ENCODE results near the gene THSD7B. TPM values are rescaled to one million over a fixed set of nuclear protein-coding genes. Genes with fewer than 3 reads are reported as not detected.

Gene THSD7B
- total and polyA plus RNA-seq, 2 of the 8 experiments (the other 6 are each of a cell fraction or from before 2014, with no cell fraction given), result 0.60 to 2.9 TPM

DNA sequence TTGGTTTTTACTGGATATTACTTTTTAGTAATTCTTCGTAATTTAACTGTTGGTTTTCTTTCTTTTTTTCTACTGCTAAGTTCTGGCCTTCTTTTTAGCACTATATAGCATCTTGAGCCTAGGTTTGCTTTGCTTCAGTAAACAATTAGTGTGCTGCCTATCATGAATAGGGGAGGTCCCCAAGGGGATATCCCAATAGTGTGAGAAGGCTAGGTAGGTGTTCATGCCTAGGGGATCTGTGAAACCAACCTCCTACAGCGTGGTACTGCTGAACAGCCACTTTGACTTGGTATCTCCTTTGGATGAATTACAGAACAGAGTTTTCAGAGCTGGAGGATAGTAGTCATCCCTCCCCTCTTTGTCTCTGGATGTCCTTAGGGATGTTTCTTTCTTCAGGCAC is 888.7 kb downstream of the THSD7B start:
- Histone ChIP-seq H3K56ac (replicated peaks; ENCODE audit: insufficient read length, low read depth, low read length) (no peak overlapping the region), H3K23me2 (ENCODE audit: low read depth, low read length) (no peaks in the 10 kb centered on the region), H2BK15ac (ENCODE audit: low read length) (no peak overlapping the region), H3K36me3 (ENCODE audit: control insufficient read depth in 2 of 4, insufficient read depth in 4 of 4, low read length in 3 of 4) (no peaks in the 10 kb centered on the region), H3K4ac (replicated peaks; ENCODE audit: insufficient read length, low read depth, low read length) (no peak overlapping the region), H2AK5ac (ENCODE audit: low read depth, low read length) (no peak overlapping the region), H3K4me1 (replicated peaks in 1 of 4; ENCODE audit: control insufficient read depth in 3 of 4, insufficient read depth in 4 of 4, low read length in 3 of 4) (no peaks in the 10 kb centered on the region), H3K4me3 (ENCODE audit: extremely low read depth in 1 of 4, insufficient read depth in 2 of 4, low read depth in 3 of 4, low read length in 4 of 4) (no peak overlapping the region), H2BK5ac (ENCODE audit: low read depth, low read length) (no peak overlapping the region), H2AFZ (ENCODE audit: low read length) (no peak overlapping the region), H3K79me2 (ENCODE audit: control insufficient read depth in 1 of 2, insufficient read depth in 2 of 2, low read length in 2 of 2) (no peaks in the 10 kb centered on the region), H2BK20ac (ENCODE audit: low read length) (no peak overlapping the region), H4K5ac (ENCODE audit: insufficient read length, low read depth, low read length) (no peak overlapping the region), H3K9me3 (ENCODE audit: insufficient read depth in 2 of 2, low read depth in 1 of 2, low read length in 1 of 2) (no peaks in the 10 kb centered on the region), H3K79me1 (ENCODE audit: low read depth, low read length) (no peaks in the 10 kb centered on the region), H3K9ac (replicated peaks in 1 of 4; ENCODE audit: extremely low read depth in 1 of 4, low read depth in 3 of 4, low read length in 3 of 4) (no peak overlapping the region), H2BK12ac (ENCODE audit: low read depth, low read length) (no peak overlapping the region), H3K14ac (ENCODE audit: insufficient read length) (no peak overlapping the region), H4K8ac (ENCODE audit: extremely low read depth, insufficient read depth, low read length) (no peak overlapping the region), H3K18ac (ENCODE audit: extremely low read depth, low read length) (no peak overlapping the region), H3K27ac (ENCODE audit: low read depth, low read length) (no peak overlapping the region), H4K20me1 (replicated peaks in 1 of 2; ENCODE audit: control insufficient read depth in 1 of 2, insufficient read depth in 2 of 2, low read length in 2 of 2) (no peaks in the 10 kb centered on the region), H4K91ac (replicated peaks; ENCODE audit: insufficient read length, low read length) (no peak overlapping the region), H2BK120ac (replicated peaks; ENCODE audit: low read depth, low read length) (no peak overlapping the region), H3K23ac (ENCODE audit: insufficient read length) (no peak overlapping the region), H3K4me2 (ENCODE audit: insufficient read depth in 1 of 2, low read depth in 2 of 2, low read length in 2 of 2) (no peak overlapping the region), H3K27me3 (replicated peaks in 1 of 4; ENCODE audit: control insufficient read depth in 3 of 4, extremely low read depth in 1 of 4, insufficient read depth in 3 of 4, low read length in 3 of 4) (no peaks in the 10 kb centered on the region)
- WGBS, 2 experiments (ENCODE audit: extremely low coverage in 1 of 2, insufficient coverage in 1 of 2, insufficient read length in 1 of 2, insufficient replicate concordance in 2 of 2, low coverage in 1 of 2, low lambda C conversion rate in 2 of 2, missing lambda C conversion rate in 1 of 2), result 89% methylated on average over 2 of the region's 2 CpGs; no CpG with 5 or more reads in 1 of the 2 experiments
- DNase-seq (ENCODE audit: low read depth in 1 of 2, low spot score in 2 of 2), result no peak
- TF ChIP-seq CHD1 (IDR thresholded peaks at IDR 0.05; ENCODE audit: low read depth, low read length) (no peak), MAFK (IDR thresholded peaks at IDR 0.05; ENCODE audit: low read depth, low read length) (no peak), CEBPB (IDR thresholded peaks at IDR 0.05; ENCODE audit: low read depth, low read length) (no peak), SP4 (IDR thresholded peaks at IDR 0.05; ENCODE audit: low read length) (no peak), SIN3A (conservative IDR thresholded peaks at IDR 0.05 in 1 of 2, IDR thresholded peaks at IDR 0.05 in 1 of 2; ENCODE audit: low read depth in 1 of 2, low read length in 2 of 2) (no peak), JUN (IDR thresholded peaks at IDR 0.05; ENCODE audit: low read depth, low read length) (no peak), EGR1 (IDR thresholded peaks at IDR 0.05; ENCODE audit: borderline replicate concordance, low read depth, low read length) (no peak)
- POLR2A ChIA-PET (ENCODE audit: partially characterized antibody), result no interaction called here
- no peak for FAIRE-seq
- CTCF ChIA-PET (ENCODE audit: partially characterized antibody), result no interaction called here
